Heart left ventricle (tissue), 16 donors: ENCODE results near the gene LSP1. TPM values are rescaled to one million over a fixed set of nuclear protein-coding genes. Genes with fewer than 3 reads are reported as not detected.

Experiments
- ATAC-seq, 4 donors: fragments of 200-7000 bp; cut with Tn5 transposase; one replicate each; pipeline ENCODE4 v1.9.1; 2020 to 2022; ENCODE audit warnings: moderate library complexity in 4 of 4, mild to moderate bottlenecking in 3 of 4, moderate number of reproducible peaks in 1 of 4
- DNase-seq, 5 donors: peaks; one replicate each; pipeline ENCODE4 v3.0.0-alpha.2; 2020
- H3K27ac ChIP-seq, 12 donors: fragments of 200-600 bp; sonication (generic) in 4 of 12; one replicate each; pipeline versions ENCODE4 v1.5.0 to v1.8.0; 2016 to 2022; ENCODE audit warnings: mild to moderate bottlenecking in 2 of 12
- H3K27me3 ChIP-seq, 9 donors: fragments of 200-600 bp; sonication (generic) in 2 of 9; one replicate each; pipeline versions ENCODE4 v1.5.1 to v1.8.0; 2016 to 2022; ENCODE audit warnings: mild to moderate bottlenecking in 3 of 9
- H3K36me3 ChIP-seq, 9 donors: fragments of 200-600 bp; sonication (generic) in 2 of 9; one replicate each; pipeline versions ENCODE4 v1.5.0 to v1.8.0; 2018 to 2022; ENCODE audit warnings: mild to moderate bottlenecking in 2 of 9
- H3K4me1 ChIP-seq, 12 donors: fragments of 200-600 bp; sonication (generic) in 4 of 12; one replicate each; pipeline versions ENCODE4 v1.5.0 to v1.8.0; 2016 to 2022; ENCODE audit warnings: mild to moderate bottlenecking in 3 of 12
- H3K4me3 ChIP-seq, 12 donors: fragments of 200-600 bp; sonication (generic) in 4 of 12; one replicate each; pipeline versions ENCODE4 v1.5.0 to v1.8.0; 2017 to 2022; ENCODE audit warnings: mild to moderate bottlenecking in 9 of 12, moderate library complexity in 4 of 12
- H3K9me3 ChIP-seq, 12 donors: fragments of 200-600 bp; sonication (generic) in 4 of 12; one replicate each; pipeline versions ENCODE4 v1.5.0 to v1.8.0; 2016 to 2022; ENCODE audit warnings: mild to moderate bottlenecking in 1 of 12
- CTCF ChIP-seq, 12 donors: fragments of 200-600 bp; sonication (generic) in 4 of 12; IDR thresholded peaks; one replicate each; pipeline versions ENCODE4 v1.5.0 to v1.8.0; 2018 to 2022; ENCODE audit warnings: antibody characterized with exemption in 12 of 12, mild to moderate bottlenecking in 5 of 12
- POLR2A ChIP-seq, 2 donors: fragments of 450-650 bp; IDR thresholded peaks; one replicate each; pipeline ENCODE4 v1.6.1; 2017; ENCODE audit warnings: antibody characterized with exemption in 2 of 2, mild to moderate bottlenecking in 2 of 2, moderate library complexity in 2 of 2
- WGBS, 4 donors: extraction: QIAGEN DNeasy Blood & Tissue Kit in 2 of 4; methylation state at CpG; one replicate each; pipeline versions ENCODE4 v1.1.5 to v1.1.7; 2013 to 2018; 5-methylcytosine and 5-hydroxymethylcytosine counted together
- intact Hi-C, 10 donors: fragments of 100-400 bp; cut with DNase I; formaldehyde crosslinking; loops; one replicate each; pipeline versions ENCODE4 v1.11.1 to v1.14.2; 2022
- polyA plus RNA-seq, 2 donors: library from polyadenylated mRNA; stranded (reverse); fragments of 200-250 nt; gene quantifications; one replicate each; pipeline ENCODE4 v1.2.3, GENCODE V29; 2013
- total RNA-seq, 9 donors: library from RNA; depleted of rRNA in 2 of 9; stranded (reverse); fragments of >200 nt in 2 of 9; fragmentation: NEBNext Ultra II Directional in 3 of 9; extraction: Animal tissue kit (Norgen Biotek cat#: 25700) in 3 of 9; gene quantifications; one replicate each; pipeline versions ENCODE4 v1.1.0 to v1.2.4, GENCODE V29; 2016 to 2023
- donor health status: ischemic (EF 13 %, LVEDD 7.1; RV severe dilation, severe dysfunction).
- donor health status: healthy with polysubstance abuse.
- donor health status: DM: no; HTN: yes; CAD: no.
- donor health status: DM: no; HTN: no; CAD: no.
- donor health status: ischemic (EF 25% LVEDD 6.9; RV normal size, moderate dysfunction).
- donor health status: ischemic (EF 25% LVEDD 5.7; RV mildly dilated, moderate dysfunction).
- donor health status: healthy.
- donor health status: DM: yes; HTN: yes; CAD: no.
- donor health status: ischemic (EF 35%, LVEDD 5.7; RV mildly dilated, moderate dysfunction).
- donor health status: nonischemic (EF 11% LVEDD 7.7; RV severe dilation, severe dysfunction).
- donor health status: DM: yes; HTN: yes; CAD: no.
- donor health status: PGD.
- donor health status: ischemic (EF 29% LVEDD 5.4; RV normal size, mild dysfunction).
- donor health status: nonischemic (EF 23%, LVEDD 6.1; RV moderate dilation, normal function).

The LSP1 gene
- total and polyA plus RNA-seq, 11 donors = 10.0 to 86.8 (median 16.4) TPM

- H3K9me3 ChIP-seq = no peaks in the 10 kb centered on the region
- no peak for ATAC-seq
- intact Hi-C loops = loop anchor here in 3 of 10 donors (1.0 to 10.0 kb wide), 4 partner anchors 18 to 218 kb away; partner anchors contain the start of gene KRTAP5-6 (in 1 of the 3)
- H3K4me1 ChIP-seq = peaks cover 1 to 48% (median 26%) of the 10 kb centered on the region in 12 donors
- no peaks in the 10 kb centered on the region for H3K27me3 ChIP-seq
- 64 to 73% (median 69%) methylated on average over 13 of the region's 13 CpGs for WGBS, 4 donors
- TF ChIP-seq POLR2A (IDR thresholded peaks at IDR 0.05) (no peak), CTCF (IDR thresholded peaks at IDR 0.05) (no peak)
- no peaks in the 10 kb centered on the region for H3K36me3 ChIP-seq
- peak overlapping the region in 10 of 12 donors; percentile 21 to 88 (median 64) for H3K27ac ChIP-seq
- H3K4me3 ChIP-seq = no peak overlapping the region
- peak in 3 of 5 donors; percentile 13 to 48 (median 29) for DNase-seq
Measured at GRCh38 chr11:1912289-1912878, 59.5 kb downstream of the LSP1 start.

GRCh38 chr11:1913271-1914060, 60.6 kb downstream of the LSP1 start:
- no peak for ATAC-seq
- intact Hi-C loops = loop anchor here in 6 of 10 donors (1.0 to 10.0 kb wide), 6 partner anchors 17 to 219 kb away; partner anchors contain the start of gene KRTAP5-6 (in 1 of the 6)
- Histone ChIP-seq H3K9me3 (no peaks in the 10 kb centered on the region), H3K4me3 (no peak overlapping the region), H3K4me1 (peaks cover 3 to 49% (median 28%) of the 10 kb centered on the region in 12 donors), H3K27ac (peak overlapping the region in 3 of 12 donors; percentile 42 to 88 (median 69)), H3K36me3 (no peaks in the 10 kb centered on the region), H3K27me3 (no peaks in the 10 kb centered on the region)
- WGBS, 4 donors = 89 to 95% (median 90%) methylated on average over 28 to 31 of the region's 31 CpGs
- no peak for TF ChIP-seq POLR2A (IDR thresholded peaks at IDR 0.05)
- peak in 1 of 5 donors; percentile 28 for DNase-seq

- no peak overlapping the region for H3K4me3 ChIP-seq
- intact Hi-C loops = loop anchor here (1.0 to 10.0 kb wide), 7 partner anchors 19 to 221 kb away; partner anchors contain the start of genes KRTAP5-6 (in 1 of the 10) and TNNI2 (in 1 of the 10)
- no peaks in the 10 kb centered on the region for H3K36me3 ChIP-seq
- no peaks in the 10 kb centered on the region for H3K27me3 ChIP-seq
- ATAC-seq (no peak), DNase-seq (no peak)
- H3K4me1 ChIP-seq = peaks cover 8 to 58% (median 31%) of the 10 kb centered on the region in 12 donors
- H3K9me3 ChIP-seq = no peaks in the 10 kb centered on the region
- TF ChIP-seq POLR2A (IDR thresholded peaks at IDR 0.05) (no peak), CTCF (IDR thresholded peaks at IDR 0.05) (no peak)
- 91 to 100% (median 96%) methylated on average over 2 of the region's 2 CpGs for WGBS, 4 donors
- H3K27ac ChIP-seq = peak overlapping the region in 2 of 12 donors; percentile 76 to 85
Measured at GRCh38 chr11:1915795-1916131, 62.9 kb downstream of the LSP1 start.

- WGBS, 4 donors = 77 to 87% (median 82%) methylated on average over 10 to 14 of the region's 14 CpGs
- Histone ChIP-seq H3K27ac (peak overlapping the region in 9 of 12 donors; percentile 40 to 91 (median 85)), H3K9me3 (no peaks in the 10 kb centered on the region), H3K36me3 (no peaks in the 10 kb centered on the region), H3K27me3 (no peaks in the 10 kb centered on the region), H3K4me1 (peaks cover 8 to 63% (median 35%) of the 10 kb centered on the region in 12 donors), H3K4me3 (peak overlapping the region in 5 of 12 donors; percentile 7 to 40 (median 32))
- TF ChIP-seq POLR2A (IDR thresholded peaks at IDR 0.05) (no peak), CTCF (IDR thresholded peaks at IDR 0.05) (no peak)
- ATAC-seq = no peak
- peak in 2 of 5 donors; percentile 28 to 47 for DNase-seq
- intact Hi-C loops = loop anchor here (1.0 to 10.0 kb wide), 5 partner anchors 23 to 222 kb away; partner anchors contain the start of genes KRTAP5-6 (in 1 of the 10) and TNNI2 (in 1 of the 10)
Measured at GRCh38 chr11:1916132-1916985, 63.5 kb downstream of the LSP1 start.
